IMR-90 (cell line): ENCODE results near the gene MPRIP. TPM values are rescaled to one million over a fixed set of nuclear protein-coding genes. Genes with fewer than 3 reads are reported as not detected.

ENCODE experiments used
- ATAC-seq: fragments of 200-7000 bp; cut with Tn5 transposase; 2 replicates; pipeline ENCODE4 v1.9.1; 2020; ENCODE audit warnings: low read depth, mild to moderate bottlenecking, moderate library complexity
- BruUV-seq: library from RNA; stranded (reverse); fragments of 400-500 nt; replicated peaks from 2 replicates; lab custom pipeline; 2021; lab: Mats Ljungman, UMichigan
- CTCF ChIA-PET: fragments of 300-600 bp; formaldehyde crosslinking; extraction: SDS; loops from one replicate; lab custom pipeline; 2021; ENCODE audit warnings: antibody characterized with exemption; lab: Yijun Ruan, JAX
- POLR2A ChIA-PET: fragments of 300-600 bp; sonication (Branson Sonifier 250); formaldehyde crosslinking; loops from one replicate; lab custom pipeline; 2022; ENCODE audit warnings: antibody characterized with exemption; ENCODE audit not compliant: unreplicated experiment; lab: Charles Lee
- DNase-seq: peaks from one replicate; pipeline ENCODE4 v3.0.0; 2013
- H2AFZ ChIP-seq: replicated peaks from 2 replicates; pipeline ENCODE3; 2013; ENCODE audit warnings: low read length, mild to moderate bottlenecking; ENCODE audit not compliant: poor library complexity
- H2AK5ac ChIP-seq: 2 replicates; pipeline ENCODE4 v1.6.1; 2013; ENCODE audit warnings: low read depth, low read length, inconsistent platforms
- H2AK9ac ChIP-seq: replicated peaks from 2 replicates; pipeline ENCODE3; 2013; ENCODE audit warnings: mild to moderate bottlenecking, low read depth, low read length, moderate library complexity; ENCODE audit not compliant: poor library complexity
- H2BK120ac ChIP-seq: 2 replicates; pipeline ENCODE4 v1.6.1; 2013; ENCODE audit warnings: low read depth, low read length, inconsistent platforms
- H2BK15ac ChIP-seq: 3 replicates; pipeline ENCODE4 v1.6.1; 2013; ENCODE audit warnings: low read depth, low read length, inconsistent platforms
- H2BK20ac ChIP-seq: 2 replicates; pipeline ENCODE4 v1.6.1; 2013; ENCODE audit warnings: low read depth, mild to moderate bottlenecking, inconsistent platforms, low read length, moderate library complexity
- H2BK5ac ChIP-seq: 2 replicates; pipeline ENCODE4 v1.6.1; 2013; ENCODE audit warnings: mild to moderate bottlenecking, low read depth, low read length, inconsistent platforms; ENCODE audit not compliant: poor library complexity, severe bottlenecking
- H3K14ac ChIP-seq: replicated peaks from 2 replicates; pipeline ENCODE4 v1.6.1; 2013; ENCODE audit warnings: low read depth, low read length, inconsistent platforms
- H3K18ac ChIP-seq: 2 replicates; pipeline ENCODE4 v1.6.1; 2013; ENCODE audit warnings: low read depth, low read length, control low read depth
- H3K23ac ChIP-seq: 2 replicates; pipeline ENCODE4 v1.6.1; 2013; ENCODE audit warnings: low read depth, low read length, inconsistent platforms
- H3K27ac ChIP-seq: 2 replicates; pipeline ENCODE4 v1.5.1; 2013; ENCODE audit warnings: mild to moderate bottlenecking, control low read depth, low read length; ENCODE audit not compliant: insufficient read depth
- H3K27me3 ChIP-seq: 2 replicates; pipeline ENCODE4 v1.6.1; 2013; ENCODE audit warnings: low read length; ENCODE audit not compliant: control insufficient read depth, insufficient read depth
- H3K36me3 ChIP-seq: 2 replicates; pipeline ENCODE4 v1.6.1; 2013; ENCODE audit warnings: low read length, mixed read lengths; ENCODE audit not compliant: control insufficient read depth, insufficient read depth
- H3K4ac ChIP-seq: 2 replicates; pipeline ENCODE4 v1.6.1; 2013; ENCODE audit warnings: low read depth, low read length, inconsistent platforms
- H3K4me1 ChIP-seq: 2 replicates; pipeline ENCODE4 v1.6.1; 2013; ENCODE audit warnings: low read length, mixed read lengths; ENCODE audit not compliant: control insufficient read depth, insufficient read depth
- H3K4me2 ChIP-seq: 2 replicates; pipeline ENCODE4 v1.6.1; 2013; ENCODE audit warnings: low read depth, mild to moderate bottlenecking, control low read depth, low read length, moderate library complexity
- H3K4me3 ChIP-seq: 2 replicates; pipeline ENCODE4 v1.5.1; 2013; ENCODE audit warnings: low read depth, mild to moderate bottlenecking, control low read depth, low read length, moderate library complexity; ENCODE audit not compliant: insufficient read depth
- H3K56ac ChIP-seq: 2 replicates; pipeline ENCODE4 v1.6.1; 2013; ENCODE audit warnings: low read length, inconsistent platforms; ENCODE audit not compliant: insufficient read depth; ENCODE audit errors: extremely low read depth
- H3K79me1 ChIP-seq, 2 experiments: 2 replicates each; pipeline ENCODE4 v1.6.1; 2013; ENCODE audit warnings: low read length in 2 of 2, inconsistent platforms in 1 of 2, low read depth in 1 of 2
- H3K9ac ChIP-seq: 2 replicates; pipeline ENCODE4 v1.6.1; 2013; ENCODE audit warnings: low read depth, low read length, control low read depth
- H3K9me1 ChIP-seq: 2 replicates; pipeline ENCODE4 v1.6.1; 2013; ENCODE audit warnings: low read length, inconsistent platforms; ENCODE audit not compliant: insufficient read depth
- H3K9me3 ChIP-seq: 2 replicates; pipeline ENCODE4 v1.6.1; 2013; ENCODE audit warnings: low read length; ENCODE audit not compliant: control insufficient read depth, insufficient read depth
- H4K20me1 ChIP-seq: 2 replicates; pipeline ENCODE4 v1.6.1; 2013; ENCODE audit warnings: low read length, inconsistent platforms; ENCODE audit not compliant: insufficient read depth
- H4K5ac ChIP-seq: 2 replicates; pipeline ENCODE4 v1.6.1; 2013; ENCODE audit warnings: mild to moderate bottlenecking, low read depth, low read length, control low read depth
- H4K8ac ChIP-seq, 2 experiments: 2 replicates each; pipeline ENCODE4 v1.6.1; 2013; ENCODE audit warnings: low read depth in 2 of 2, low read length in 2 of 2, control low read depth in 1 of 2, inconsistent platforms in 1 of 2
- H4K91ac ChIP-seq: 2 replicates; pipeline ENCODE4 v1.6.1; 2013; ENCODE audit warnings: low read depth, low read length, inconsistent platforms; ENCODE audit not compliant: insufficient read depth
- BHLHE40 ChIP-seq: fragments of 150-350 bp; IDR thresholded peaks from 2 replicates; pipeline ENCODE4 v1.6.1; 2016; ENCODE audit warnings: mild to moderate bottlenecking, low read depth, low read length
- CEBPB ChIP-seq: IDR thresholded peaks from 2 replicates; pipeline ENCODE4 v1.6.1; 2012; ENCODE audit warnings: low read depth, low read length, improper control_type of control experiment
- RCOR1 ChIP-seq: IDR thresholded peaks from 2 replicates; pipeline ENCODE4 v1.6.1; 2012; ENCODE audit warnings: mild to moderate bottlenecking, low read length, improper control_type of control experiment; ENCODE audit not compliant: insufficient replicate concordance
- WGBS, 2 experiments: methylation state at CpG; one replicate each; pipeline versions ENCODE4 v1.1.5 to v1.1.7; 2013; ENCODE audit warnings: missing lambda C conversion rate in 2 of 2; ENCODE audit not compliant: insufficient read length in 1 of 2; ENCODE audit errors: extremely low coverage in 2 of 2; 5-methylcytosine and 5-hydroxymethylcytosine counted together
- dilution Hi-C: fragments of 300-500 bp; cut with HindIII; formaldehyde crosslinking; loops from one replicate; pipeline ENCODE4 v1.14.3; 2018; ENCODE audit warnings: low sequenced_read_pairs; ENCODE audit not compliant: unreplicated experiment
- in situ Hi-C: fragments of 300-500 bp; cut with MboI; formaldehyde crosslinking; loops from 3 replicates; pipeline ENCODE4 v1.14.3; 2019; ENCODE audit warnings: low sequenced_read_pairs, inconsistent platforms, mixed read lengths
- intact Hi-C: fragments of 100-400 bp; cut with micrococcal nuclease; formaldehyde crosslinking; loops from 2 replicates; pipeline ENCODE4 v1.10.0; 2022
- polyA plus RNA-seq, 3 experiments: library from polyadenylated mRNA; depleted of rRNA; stranded (reverse); fragments of >200 nt; gene quantifications; 2 replicates each; pipeline ENCODE4 v1.2.3, GENCODE V29; 2012; ENCODE audit warnings: low replicate concordance in 1 of 3
- total RNA-seq: library from RNA; depleted of rRNA; stranded (reverse); fragments of >200 nt; gene quantifications from 2 replicates; pipeline ENCODE4 v1.2.3, GENCODE V29; 2012

The MPRIP gene
- total and polyA plus RNA-seq, 2 of the 4 experiments (the other 2 are of a cell fraction): 111 to 149 TPM

GRCh38 chr17:17120294-17120693 lies 78.0 kb downstream of the MPRIP start:
- Histone ChIP-seq H3K23ac (peak overlapping the region; percentile 8; the same call in 1 of the 2 replicates), H3K4ac (peak overlapping the region; percentile 13; the same call in 1 of the 2 replicates), H3K9me1 (peaks cover 66% of the 10 kb centered on the region), H4K5ac (no peak overlapping the region), H3K9me3 (no peaks in the 10 kb centered on the region), H3K4me3 (no peak overlapping the region), H3K27me3 (no peaks in the 10 kb centered on the region), H3K4me1 (peaks cover 31% of the 10 kb centered on the region), H2BK20ac (no peak overlapping the region), H3K56ac (no peak overlapping the region), H3K14ac (no peak overlapping the region), H3K9ac (no peak overlapping the region), H2AFZ (no peak overlapping the region), H2AK9ac (no peak overlapping the region), H4K20me1 (peaks cover 93% of the 10 kb centered on the region), H3K4me2 (no peak overlapping the region; the same call in 1 of the 2 replicates), H2BK120ac (no peak overlapping the region), H3K79me1 (peaks cover 56 to 94% of the 10 kb centered on the region in 2 experiments), H2BK15ac (no peak overlapping the region), H3K27ac (peak overlapping the region; percentile 49; the same call in 1 of the 2 replicates), H2AK5ac (peak overlapping the region; percentile 29; the same call in 1 of the 2 replicates), H4K91ac (no peak overlapping the region), H3K36me3 (no peaks in the 10 kb centered on the region), H3K18ac (no peak overlapping the region), H2BK5ac (no peak overlapping the region), H4K8ac (no peak overlapping the region)
- dilution Hi-C loops: no loop called here
- intact Hi-C loops: no loop called here
- DNase-seq: no peak
- in situ Hi-C loops: no loop called here
- POLR2A ChIA-PET: no interaction called here
- CTCF ChIA-PET: interaction anchor here (1.4 to 1.6 kb wide), 2 partner anchors 12 to 22 kb away, joined by 3 to 6 read pairs; no protein-coding TSS in a partner anchor
- no peak for TF ChIP-seq RCOR1
- no peak for TF ChIP-seq BHLHE40
- TF ChIP-seq CEBPB: no peak
- BruUV-seq: no TSS peak
- peak; percentile 57 for ATAC-seq
- WGBS, 2 experiments: 0% methylated on average over 1 of the region's 4 CpGs; no CpG with 5 or more reads in 1 of the 2 experiments
